ENCODE measurements around the gene TSEN34. TPM values are rescaled to one million over a fixed set of nuclear protein-coding genes. Genes with fewer than 3 reads are reported as not detected.

TSEN34 gene
- total and polyA plus RNA-seq, 2 experiments from 2014 or later: 36.6 to 53.4 TPM

DNA sequence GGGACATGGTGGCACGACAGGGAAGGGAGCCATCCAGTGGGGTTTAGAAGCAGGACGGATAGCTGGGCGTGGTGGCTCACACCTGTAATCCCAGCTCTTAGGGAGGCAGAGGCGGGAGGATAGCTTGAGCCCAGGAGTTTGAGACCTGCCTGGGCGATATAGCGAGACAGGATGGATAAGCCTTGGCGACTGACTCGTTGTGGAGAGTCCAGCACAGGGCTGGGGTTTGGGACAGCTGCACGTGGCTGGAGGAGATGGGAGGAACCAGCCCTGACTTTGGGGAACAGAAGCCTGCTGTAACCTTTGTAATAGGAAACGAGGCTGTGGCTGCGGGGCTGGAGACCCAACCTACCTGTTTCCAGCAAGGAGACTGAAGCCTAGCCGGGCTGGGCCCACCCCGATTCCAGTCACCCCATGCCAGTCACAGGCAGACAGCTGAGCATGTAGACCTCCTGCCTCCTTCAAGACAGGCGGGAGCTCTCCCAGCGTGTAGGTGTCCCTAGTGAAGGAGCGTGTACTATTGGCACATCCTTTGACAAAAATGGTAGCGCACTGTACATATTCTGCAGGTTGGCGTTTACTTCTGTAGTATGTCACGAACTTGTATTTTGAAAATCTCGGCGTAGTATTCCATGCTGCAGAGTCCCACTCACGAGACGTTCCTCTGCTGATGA lies 39.6 kb upstream of the TSEN34 start (continued):
- TF ChIP-seq, protein P1, sequence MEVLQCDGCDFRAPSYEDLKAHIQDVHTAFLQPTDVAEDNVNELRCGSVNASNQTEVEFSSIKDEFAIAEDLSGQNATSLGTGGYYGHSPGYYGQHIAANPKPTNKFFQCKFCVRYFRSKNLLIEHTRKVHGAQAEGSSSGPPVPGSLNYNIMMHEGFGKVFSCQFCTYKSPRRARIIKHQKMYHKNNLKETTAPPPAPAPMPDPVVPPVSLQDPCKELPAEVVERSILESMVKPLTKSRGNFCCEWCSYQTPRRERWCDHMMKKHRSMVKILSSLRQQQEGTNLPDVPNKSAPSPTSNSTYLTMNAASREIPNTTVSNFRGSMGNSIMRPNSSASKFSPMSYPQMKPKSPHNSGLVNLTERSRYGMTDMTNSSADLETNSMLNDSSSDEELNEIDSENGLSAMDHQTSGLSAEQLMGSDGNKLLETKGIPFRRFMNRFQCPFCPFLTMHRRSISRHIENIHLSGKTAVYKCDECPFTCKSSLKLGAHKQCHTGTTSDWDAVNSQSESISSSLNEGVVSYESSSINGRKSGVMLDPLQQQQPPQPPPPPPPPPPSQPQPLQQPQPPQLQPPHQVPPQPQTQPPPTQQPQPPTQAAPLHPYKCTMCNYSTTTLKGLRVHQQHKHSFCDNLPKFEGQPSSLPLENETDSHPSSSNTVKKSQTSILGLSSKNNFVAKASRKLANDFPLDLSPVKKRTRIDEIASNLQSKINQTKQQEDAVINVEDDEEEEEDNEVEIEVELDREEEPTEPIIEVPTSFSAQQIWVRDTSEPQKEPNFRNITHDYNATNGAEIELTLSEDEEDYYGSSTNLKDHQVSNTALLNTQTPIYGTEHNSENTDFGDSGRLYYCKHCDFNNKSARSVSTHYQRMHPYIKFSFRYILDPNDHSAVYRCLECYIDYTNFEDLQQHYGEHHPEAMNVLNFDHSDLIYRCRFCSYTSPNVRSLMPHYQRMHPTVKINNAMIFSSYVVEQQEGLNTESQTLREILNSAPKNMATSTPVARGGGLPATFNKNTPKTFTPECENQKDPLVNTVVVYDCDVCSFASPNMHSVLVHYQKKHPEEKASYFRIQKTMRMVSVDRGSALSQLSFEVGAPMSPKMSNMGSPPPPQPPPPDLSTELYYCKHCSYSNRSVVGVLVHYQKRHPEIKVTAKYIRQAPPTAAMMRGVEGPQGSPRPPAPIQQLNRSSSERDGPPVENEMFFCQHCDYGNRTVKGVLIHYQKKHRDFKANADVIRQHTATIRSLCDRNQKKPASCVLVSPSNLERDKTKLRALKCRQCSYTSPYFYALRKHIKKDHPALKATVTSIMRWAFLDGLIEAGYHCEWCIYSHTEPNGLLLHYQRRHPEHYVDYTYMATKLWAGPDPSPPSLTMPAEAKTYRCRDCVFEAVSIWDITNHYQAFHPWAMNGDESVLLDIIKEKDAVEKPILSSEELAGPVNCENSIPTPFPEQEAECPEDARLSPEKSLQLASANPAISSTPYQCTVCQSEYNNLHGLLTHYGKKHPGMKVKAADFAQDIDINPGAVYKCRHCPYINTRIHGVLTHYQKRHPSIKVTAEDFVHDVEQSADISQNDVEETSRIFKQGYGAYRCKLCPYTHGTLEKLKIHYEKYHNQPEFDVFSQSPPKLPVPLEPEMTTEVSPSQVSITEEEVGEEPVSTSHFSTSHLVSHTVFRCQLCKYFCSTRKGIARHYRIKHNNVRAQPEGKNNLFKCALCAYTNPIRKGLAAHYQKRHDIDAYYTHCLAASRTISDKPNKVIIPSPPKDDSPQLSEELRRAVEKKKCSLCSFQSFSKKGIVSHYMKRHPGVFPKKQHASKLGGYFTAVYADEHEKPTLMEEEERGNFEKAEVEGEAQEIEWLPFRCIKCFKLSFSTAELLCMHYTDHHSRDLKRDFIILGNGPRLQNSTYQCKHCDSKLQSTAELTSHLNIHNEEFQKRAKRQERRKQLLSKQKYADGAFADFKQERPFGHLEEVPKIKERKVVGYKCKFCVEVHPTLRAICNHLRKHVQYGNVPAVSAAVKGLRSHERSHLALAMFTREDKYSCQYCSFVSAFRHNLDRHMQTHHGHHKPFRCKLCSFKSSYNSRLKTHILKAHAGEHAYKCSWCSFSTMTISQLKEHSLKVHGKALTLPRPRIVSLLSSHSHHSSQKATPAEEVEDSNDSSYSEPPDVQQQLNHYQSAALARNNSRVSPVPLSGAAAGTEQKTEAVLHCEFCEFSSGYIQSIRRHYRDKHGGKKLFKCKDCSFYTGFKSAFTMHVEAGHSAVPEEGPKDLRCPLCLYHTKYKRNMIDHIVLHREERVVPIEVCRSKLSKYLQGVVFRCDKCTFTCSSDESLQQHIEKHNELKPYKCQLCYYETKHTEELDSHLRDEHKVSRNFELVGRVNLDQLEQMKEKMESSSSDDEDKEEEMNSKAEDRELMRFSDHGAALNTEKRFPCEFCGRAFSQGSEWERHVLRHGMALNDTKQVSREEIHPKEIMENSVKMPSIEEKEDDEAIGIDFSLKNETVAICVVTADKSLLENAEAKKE (CRISPR knock-in tag; IDR thresholded peaks at IDR 0.05): no peak
- TF ChIP-seq POLR2AphosphoS5 (IDR thresholded peaks at IDR 0.05; ENCODE audit: low read depth) (no peak), EZH2 (IDR thresholded peaks at IDR 0.05; ENCODE audit: low read depth, unreplicated experiment) (no peak), JUNB (IDR thresholded peaks at IDR 0.05; ENCODE audit: unreplicated experiment) (no peak), ZNF114 (CRISPR knock-in tag; IDR thresholded peaks at IDR 0.05) (no peak), STAT1 (IDR thresholded peaks at IDR 0.05; ENCODE audit: unreplicated experiment) (no peak)
- TF ChIP-seq, protein P2, sequence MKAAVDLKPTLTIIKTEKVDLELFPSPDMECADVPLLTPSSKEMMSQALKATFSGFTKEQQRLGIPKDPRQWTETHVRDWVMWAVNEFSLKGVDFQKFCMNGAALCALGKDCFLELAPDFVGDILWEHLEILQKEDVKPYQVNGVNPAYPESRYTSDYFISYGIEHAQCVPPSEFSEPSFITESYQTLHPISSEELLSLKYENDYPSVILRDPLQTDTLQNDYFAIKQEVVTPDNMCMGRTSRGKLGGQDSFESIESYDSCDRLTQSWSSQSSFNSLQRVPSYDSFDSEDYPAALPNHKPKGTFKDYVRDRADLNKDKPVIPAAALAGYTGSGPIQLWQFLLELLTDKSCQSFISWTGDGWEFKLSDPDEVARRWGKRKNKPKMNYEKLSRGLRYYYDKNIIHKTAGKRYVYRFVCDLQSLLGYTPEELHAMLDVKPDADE (IDR thresholded peaks at IDR 0.05): no peak

DNA sequence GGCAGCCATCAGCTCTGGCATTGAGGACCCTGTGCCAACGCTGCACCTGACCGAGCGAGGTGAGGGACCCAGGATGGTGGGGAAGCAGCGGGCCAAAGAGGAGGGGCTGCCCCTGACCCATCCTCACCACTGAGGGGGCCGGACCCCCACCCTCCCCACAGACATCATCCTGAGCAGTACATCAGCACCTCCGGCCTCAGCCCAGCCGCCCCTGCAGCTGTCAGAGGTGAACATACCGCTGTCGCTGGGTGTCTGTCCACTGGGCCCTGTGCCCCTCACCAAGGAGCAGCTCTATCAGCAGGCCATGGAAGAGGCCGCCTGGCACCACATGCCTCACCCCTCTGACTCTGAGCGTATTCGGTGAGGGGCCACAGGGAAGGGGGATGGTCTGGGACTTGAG lies 38.8 kb upstream of the TSEN34 start:
- no peak overlapping the region for H3K27ac Mint-ChIP-seq
- H3K9me3 Mint-ChIP-seq: no peaks in the 10 kb centered on the region; the same call in 2 of the 3 replicates
- no peak for DNase-seq (ENCODE audit: low spot score)
- peaks cover 27% of the 10 kb centered on the region for H3K36me3 ChIP-seq (ENCODE audit: insufficient read depth)
- H3K27me3 ChIP-seq (ENCODE audit: insufficient read depth): no peaks in the 10 kb centered on the region
- H4K20me1 ChIP-seq (replicated peaks; ENCODE audit: insufficient read depth): peaks cover 15% of the 10 kb centered on the region; the same call in 1 of the 2 replicates
- no peak overlapping the region for H3K4me3 ChIP-seq
- H3K27ac ChIP-seq (ENCODE audit: low read depth): no peak overlapping the region
- peaks cover 21% of the 10 kb centered on the region for H3F3A ChIP-seq (replicated peaks; ENCODE audit: low read depth)
- no peaks in the 10 kb centered on the region for H3K4me1 ChIP-seq (ENCODE audit: insufficient read depth)
- no peaks in the 10 kb centered on the region; the same call in 2 of the 3 replicates for H3K4me1 Mint-ChIP-seq
- peaks cover 78% of the 10 kb centered on the region for H3K36me3 Mint-ChIP-seq (ENCODE audit: low read depth)
- H3K27me3 Mint-ChIP-seq (ENCODE audit: insufficient read depth, low read depth, poor library complexity): peaks cover 17% of the 10 kb centered on the region
- no peaks in the 10 kb centered on the region for H3K79me2 ChIP-seq (replicated peaks; ENCODE audit: insufficient read depth)
- H3K9me2 ChIP-seq (ENCODE audit: insufficient read depth): no peaks in the 10 kb centered on the region
- H3K4me3 Mint-ChIP-seq: no peak overlapping the region
- no peak overlapping the region for H3K4me2 ChIP-seq
- ATAC-seq: no peak
- H2AFZ ChIP-seq: no peak overlapping the region
- TF ChIP-seq, protein P2 (IDR thresholded peaks at IDR 0.05): no peak
- TF ChIP-seq CREB1 (CRISPR knock-in tag; IDR thresholded peaks at IDR 0.05; ENCODE audit: low read depth): no peak
- TF ChIP-seq, protein P3, sequence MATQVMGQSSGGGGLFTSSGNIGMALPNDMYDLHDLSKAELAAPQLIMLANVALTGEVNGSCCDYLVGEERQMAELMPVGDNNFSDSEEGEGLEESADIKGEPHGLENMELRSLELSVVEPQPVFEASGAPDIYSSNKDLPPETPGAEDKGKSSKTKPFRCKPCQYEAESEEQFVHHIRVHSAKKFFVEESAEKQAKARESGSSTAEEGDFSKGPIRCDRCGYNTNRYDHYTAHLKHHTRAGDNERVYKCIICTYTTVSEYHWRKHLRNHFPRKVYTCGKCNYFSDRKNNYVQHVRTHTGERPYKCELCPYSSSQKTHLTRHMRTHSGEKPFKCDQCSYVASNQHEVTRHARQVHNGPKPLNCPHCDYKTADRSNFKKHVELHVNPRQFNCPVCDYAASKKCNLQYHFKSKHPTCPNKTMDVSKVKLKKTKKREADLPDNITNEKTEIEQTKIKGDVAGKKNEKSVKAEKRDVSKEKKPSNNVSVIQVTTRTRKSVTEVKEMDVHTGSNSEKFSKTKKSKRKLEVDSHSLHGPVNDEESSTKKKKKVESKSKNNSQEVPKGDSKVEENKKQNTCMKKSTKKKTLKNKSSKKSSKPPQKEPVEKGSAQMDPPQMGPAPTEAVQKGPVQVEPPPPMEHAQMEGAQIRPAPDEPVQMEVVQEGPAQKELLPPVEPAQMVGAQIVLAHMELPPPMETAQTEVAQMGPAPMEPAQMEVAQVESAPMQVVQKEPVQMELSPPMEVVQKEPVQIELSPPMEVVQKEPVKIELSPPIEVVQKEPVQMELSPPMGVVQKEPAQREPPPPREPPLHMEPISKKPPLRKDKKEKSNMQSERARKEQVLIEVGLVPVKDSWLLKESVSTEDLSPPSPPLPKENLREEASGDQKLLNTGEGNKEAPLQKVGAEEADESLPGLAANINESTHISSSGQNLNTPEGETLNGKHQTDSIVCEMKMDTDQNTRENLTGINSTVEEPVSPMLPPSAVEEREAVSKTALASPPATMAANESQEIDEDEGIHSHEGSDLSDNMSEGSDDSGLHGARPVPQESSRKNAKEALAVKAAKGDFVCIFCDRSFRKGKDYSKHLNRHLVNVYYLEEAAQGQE (IDR thresholded peaks at IDR 0.05; ENCODE audit: unreplicated experiment): no peak
- no peak for TF ChIP-seq JUNB (IDR thresholded peaks at IDR 0.05; ENCODE audit: unreplicated experiment)
- no peak for TF ChIP-seq ZNF114 (CRISPR knock-in tag; IDR thresholded peaks at IDR 0.05)
- TF ChIP-seq EZH2phosphoT487 (IDR thresholded peaks at IDR 0.05; ENCODE audit: unreplicated experiment): no peak
- no peak for TF ChIP-seq ZNF331 (CRISPR knock-in tag; IDR thresholded peaks at IDR 0.05; ENCODE audit: low read depth)
- no peak for TF ChIP-seq POLR2AphosphoS5 (IDR thresholded peaks at IDR 0.05; ENCODE audit: low read depth)
- no peak for TF ChIP-seq NANOG (IDR thresholded peaks at IDR 0.05; ENCODE audit: borderline replicate concordance)
- no peak for TF ChIP-seq STAT1 (IDR thresholded peaks at IDR 0.05; ENCODE audit: unreplicated experiment)
- no peak for TF ChIP-seq EZH2 (IDR thresholded peaks at IDR 0.05; ENCODE audit: low read depth, unreplicated experiment)

Data from GM23338 (cell line).